GM12872 (cell line): ENCODE measurements around the gene UNC119B.

Experiments
- TF ChIP-seq, protein P1 (sequence below): IDR thresholded peaks from 3 replicates; pipeline ENCODE4 v1.5.1; 2011; ENCODE audit warnings: low read depth, mild to moderate bottlenecking, low read length, moderate library complexity; ENCODE audit not compliant: insufficient read depth

The UNC119B gene

DNA sequence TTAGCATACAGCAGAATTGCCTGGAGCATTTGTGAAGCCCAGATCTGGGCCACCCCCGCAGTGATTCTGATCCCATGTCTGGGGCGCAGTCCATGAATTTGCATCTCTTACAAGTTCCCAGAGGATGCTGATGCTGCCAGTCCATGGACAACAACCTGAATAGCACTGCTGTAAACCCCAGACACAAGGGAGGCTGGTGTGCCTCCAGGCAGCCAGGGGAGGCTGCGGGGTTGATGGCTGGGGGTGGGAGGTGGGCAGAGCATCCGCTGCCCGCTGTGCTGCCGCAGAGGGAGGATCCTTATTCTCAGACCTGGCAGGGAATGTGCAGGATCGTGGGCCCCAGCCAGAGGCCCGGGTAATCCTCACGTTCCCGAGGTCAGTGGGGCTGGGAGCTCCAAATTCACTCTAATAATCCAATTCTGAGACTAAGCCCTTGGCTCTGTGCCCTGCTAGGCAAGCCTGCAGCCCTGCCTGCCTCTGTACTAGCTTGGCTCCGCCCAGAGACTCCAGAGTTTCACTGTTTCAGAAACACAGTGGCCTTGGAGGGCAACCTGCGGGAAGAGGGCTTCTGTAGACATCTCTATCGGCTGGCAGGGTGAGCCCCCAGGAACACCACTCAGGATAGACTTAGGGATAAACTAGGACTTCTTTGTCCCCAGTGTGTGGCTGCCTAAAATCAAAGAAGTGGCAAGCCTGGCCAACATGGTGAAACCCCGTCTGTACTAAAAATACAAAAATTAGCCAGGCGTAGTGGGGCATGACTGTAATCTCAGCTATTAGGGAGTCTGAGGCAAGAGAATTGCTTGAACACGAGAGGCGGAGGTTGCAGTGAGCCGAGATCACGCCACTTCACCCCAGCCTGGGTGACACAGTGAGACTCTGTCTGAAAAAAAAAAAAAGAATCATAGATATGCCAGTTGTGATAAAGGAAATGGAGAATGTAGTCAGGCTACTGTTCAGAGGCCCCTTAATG lies 41.1 kb upstream of the UNC119B start:
- TF ChIP-seq, protein P1, sequence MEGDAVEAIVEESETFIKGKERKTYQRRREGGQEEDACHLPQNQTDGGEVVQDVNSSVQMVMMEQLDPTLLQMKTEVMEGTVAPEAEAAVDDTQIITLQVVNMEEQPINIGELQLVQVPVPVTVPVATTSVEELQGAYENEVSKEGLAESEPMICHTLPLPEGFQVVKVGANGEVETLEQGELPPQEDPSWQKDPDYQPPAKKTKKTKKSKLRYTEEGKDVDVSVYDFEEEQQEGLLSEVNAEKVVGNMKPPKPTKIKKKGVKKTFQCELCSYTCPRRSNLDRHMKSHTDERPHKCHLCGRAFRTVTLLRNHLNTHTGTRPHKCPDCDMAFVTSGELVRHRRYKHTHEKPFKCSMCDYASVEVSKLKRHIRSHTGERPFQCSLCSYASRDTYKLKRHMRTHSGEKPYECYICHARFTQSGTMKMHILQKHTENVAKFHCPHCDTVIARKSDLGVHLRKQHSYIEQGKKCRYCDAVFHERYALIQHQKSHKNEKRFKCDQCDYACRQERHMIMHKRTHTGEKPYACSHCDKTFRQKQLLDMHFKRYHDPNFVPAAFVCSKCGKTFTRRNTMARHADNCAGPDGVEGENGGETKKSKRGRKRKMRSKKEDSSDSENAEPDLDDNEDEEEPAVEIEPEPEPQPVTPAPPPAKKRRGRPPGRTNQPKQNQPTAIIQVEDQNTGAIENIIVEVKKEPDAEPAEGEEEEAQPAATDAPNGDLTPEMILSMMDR = no peak

DNA sequence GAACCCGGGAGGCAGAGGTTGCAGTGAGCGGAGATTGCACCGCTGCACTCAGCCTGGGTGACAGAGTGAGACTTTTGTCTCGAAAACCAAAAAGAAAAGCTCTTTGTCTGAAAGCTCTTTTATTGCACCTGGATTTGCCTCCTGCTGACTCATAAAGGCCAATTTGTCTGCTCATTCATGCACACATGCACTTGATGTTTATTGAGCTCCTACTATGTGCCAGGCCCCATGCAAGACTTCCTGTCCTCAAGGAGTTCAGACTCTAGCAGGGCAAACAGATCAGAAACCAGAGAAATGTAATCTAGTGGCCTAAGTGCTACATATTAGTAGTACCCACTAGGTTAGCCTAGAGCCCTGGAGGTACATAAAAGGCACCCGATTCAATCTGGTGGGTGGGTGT lies 39.6 kb upstream of the UNC119B start:
- TF ChIP-seq, protein P1 = no peak

DNA sequence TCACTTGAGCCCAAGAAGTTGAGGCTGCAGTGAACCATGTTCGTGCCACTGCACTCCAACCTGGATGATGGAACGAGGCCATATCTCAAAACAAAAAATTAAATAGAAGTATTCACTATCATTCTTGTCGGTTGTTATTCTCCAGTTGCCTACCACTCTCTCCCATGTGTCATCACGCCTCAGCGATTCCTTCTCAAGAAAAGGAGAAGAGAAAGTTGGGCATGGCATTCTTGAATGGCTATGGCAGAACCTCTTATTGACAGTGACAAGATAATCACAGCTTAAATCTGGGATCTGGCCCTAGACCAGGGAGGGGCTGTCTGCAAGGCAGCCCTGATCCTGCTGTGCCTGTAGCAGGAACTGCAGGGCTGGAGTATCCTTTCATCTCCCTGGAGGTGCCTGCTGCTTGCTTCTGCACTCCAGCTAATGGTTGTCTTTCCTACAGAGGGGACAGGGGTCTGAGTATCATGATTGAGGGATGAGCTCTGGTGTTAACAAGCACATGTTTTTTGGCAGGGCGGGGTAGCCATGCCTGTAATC lies 36.1 kb upstream of the UNC119B start:
- TF ChIP-seq, protein P1 = no peak

DNA sequence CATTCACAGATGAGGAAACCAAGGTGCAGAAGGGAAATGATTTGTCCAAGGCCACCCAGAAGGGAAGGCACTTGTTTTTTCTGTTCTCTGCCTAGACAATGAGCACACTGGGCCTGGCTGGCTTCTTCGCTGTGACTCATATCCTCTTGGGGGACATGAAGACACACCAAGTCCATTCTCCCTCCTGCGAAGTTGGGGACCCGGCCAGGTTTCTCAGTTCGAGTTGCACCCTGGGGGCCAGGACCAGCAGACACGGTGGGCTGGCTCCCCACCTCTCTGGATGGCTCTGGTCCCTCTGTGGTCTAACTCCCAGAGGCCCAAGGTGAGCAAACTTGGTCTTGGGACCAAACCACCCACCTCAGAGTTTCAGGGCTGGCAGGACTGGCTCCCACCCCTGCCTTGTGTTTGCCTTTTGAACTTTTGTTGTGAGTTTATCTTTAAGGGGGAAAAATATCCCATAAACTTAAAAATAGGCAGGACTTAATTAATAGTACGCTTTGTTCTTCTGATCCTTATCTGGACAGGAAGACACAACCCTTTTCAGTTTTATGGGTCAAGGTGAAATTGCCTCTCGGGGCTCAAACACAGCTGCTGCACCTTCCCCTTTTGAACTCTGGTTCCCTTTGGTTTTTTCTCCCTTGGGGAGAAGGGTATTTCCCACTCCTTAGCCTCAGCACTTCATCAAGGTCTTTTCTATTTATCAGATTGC lies 32.3 kb upstream of the UNC119B start:
- TF ChIP-seq, protein P1 = no peak

DNA sequence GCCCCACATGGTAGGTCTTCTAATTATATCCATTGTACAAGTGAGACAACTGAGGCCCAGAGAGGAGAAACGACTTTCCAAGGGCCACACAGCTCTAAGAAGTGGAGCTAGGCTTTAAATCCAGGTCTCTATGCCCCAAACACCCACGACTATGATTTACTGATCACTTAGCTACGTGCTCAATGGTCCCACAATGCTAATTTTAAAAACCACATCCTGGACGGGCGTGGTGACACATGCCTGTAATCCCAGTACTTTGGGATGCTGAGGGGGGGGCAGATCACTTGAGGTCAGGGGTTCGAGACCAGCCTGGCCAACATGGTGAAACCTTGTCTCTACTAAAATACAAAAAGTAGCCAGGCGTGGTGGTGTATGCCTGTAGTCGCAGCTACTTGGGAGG lies 31.7 kb upstream of the UNC119B start:
- TF ChIP-seq, protein P1 = no peak

DNA sequence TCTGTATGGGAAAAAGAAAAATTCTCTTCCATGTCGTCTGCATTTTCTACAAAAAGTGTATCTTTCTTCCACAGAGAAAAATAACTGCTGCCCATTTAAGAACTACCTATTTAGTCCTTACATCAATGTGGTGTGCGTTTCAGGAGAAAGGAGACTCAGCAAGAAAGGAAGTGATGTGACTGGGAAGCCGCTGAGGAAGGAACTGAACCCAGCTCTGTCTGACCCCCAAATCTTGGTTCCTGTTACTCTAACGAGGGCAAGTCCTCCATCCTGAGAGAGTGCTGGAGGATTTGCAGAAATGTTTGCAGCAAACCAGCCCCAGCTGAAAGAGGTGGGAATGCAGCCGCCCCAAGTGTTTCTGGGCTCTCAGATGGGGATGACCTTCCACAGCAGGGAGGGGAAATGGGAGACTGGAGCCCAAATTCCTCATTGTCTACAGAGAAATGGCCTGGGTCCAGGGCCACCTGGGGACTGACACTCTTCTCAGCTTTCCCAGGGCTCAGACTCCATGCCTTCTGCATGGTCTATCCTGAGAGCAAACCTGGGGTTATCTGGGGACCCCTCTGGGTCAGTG lies 30.0 kb upstream of the UNC119B start:
- TF ChIP-seq, protein P1 = no peak

DNA sequence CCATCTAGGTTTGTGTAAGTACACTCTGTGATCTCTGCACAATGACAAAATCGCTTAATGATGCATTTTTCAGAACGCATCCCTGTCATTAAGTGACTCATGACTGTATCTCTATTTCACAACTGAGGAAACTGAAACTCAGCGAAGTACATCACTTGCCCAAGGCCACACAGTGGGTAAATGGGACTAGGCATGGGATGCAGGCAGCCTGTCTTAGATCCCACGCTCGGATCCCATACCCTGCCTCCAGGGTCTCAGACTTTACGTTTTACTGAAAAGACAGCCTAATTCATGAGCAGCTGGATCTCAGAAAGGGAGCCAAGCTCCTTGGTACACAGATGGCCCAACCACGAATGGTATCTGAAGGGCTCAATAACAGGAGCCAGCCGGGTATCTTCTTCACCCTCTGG lies 25.7 kb upstream of the UNC119B start:
- TF ChIP-seq, protein P1 = no peak
